Gastrocnemius medialis (tissue), 4 donors: ENCODE measurements around the gene WNT8A. TPM values are rescaled to one million over a fixed set of nuclear protein-coding genes. Genes with fewer than 3 reads are reported as not detected.

Experiments
- ATAC-seq, 2 donors: fragments of 150-250 bp; one replicate each; pipeline ENCODE4 v1.9.1; 2016
- DNase-seq, 2 donors: peaks; one replicate each; pipeline ENCODE4 v3.0.0-alpha.2; 2019
- H3K27ac ChIP-seq, 4 donors: fragments of 200-600 bp; sonication (generic); 1 replicate in 1 of 4; 2 replicates in 3 of 4; pipeline ENCODE4 v1.5.1; 2016 to 2018; ENCODE audit warnings: mild to moderate bottlenecking in 2 of 4, moderate library complexity in 1 of 4
- H3K27me3 ChIP-seq, 3 donors: fragments of 200-600 bp; sonication (generic) in 2 of 3; 1 replicate in 1 of 3; 2 replicates in 2 of 3; pipeline versions ENCODE4 v1.5.1 to v1.6.0; 2016 to 2019; ENCODE audit warnings: mild to moderate bottlenecking in 1 of 3, moderate library complexity in 1 of 3
- H3K36me3 ChIP-seq, 2 donors: fragments of 200-600 bp; sonication (generic) in 1 of 2; one replicate each; pipeline ENCODE4 v1.5.1; 2017 to 2018
- H3K4me1 ChIP-seq, 2 donors: fragments of 200-600 bp; sonication (generic) in 1 of 2; one replicate each; pipeline ENCODE4 v1.5.1; 2016 to 2017; ENCODE audit warnings: mild to moderate bottlenecking in 2 of 2
- H3K4me3 ChIP-seq, 4 donors: fragments of 200-600 bp; sonication (generic) in 3 of 4; 1 replicate in 1 of 4; 2 replicates in 3 of 4; pipeline ENCODE4 v1.5.1; 2016 to 2019; ENCODE audit warnings: mild to moderate bottlenecking in 2 of 4
- H3K9me3 ChIP-seq, 3 donors: fragments of 200-600 bp; sonication (generic) in 2 of 3; 1 replicate in 1 of 3; 2 replicates in 2 of 3; pipeline ENCODE4 v1.5.1; 2016 to 2019
- POLR2A ChIP-seq, 2 donors: fragments of 450-650 bp; IDR thresholded peaks; one replicate each; pipeline ENCODE4 v1.6.1; 2017; ENCODE audit warnings: antibody characterized with exemption in 2 of 2, mild to moderate bottlenecking in 2 of 2, moderate library complexity in 2 of 2
- in situ Hi-C, 4 donors: fragments of 200-750 bp; cut with MboI; loops; one replicate each; pipeline versions ENCODE4 v1.15.0 to v1.8.0; 2017; ENCODE audit warnings: low sequenced_read_pairs in 4 of 4
- intact Hi-C: fragments of 100-400 bp; cut with DNase I; formaldehyde crosslinking; loops from one replicate; pipeline ENCODE4 v1.15.1; 2023; ENCODE audit warnings: low total_unique reads
- total RNA-seq, 4 donors: library from RNA; depleted of rRNA; stranded (reverse); fragments of >200 nt; gene quantifications; one replicate each; pipeline versions ENCODE4 v1.1.0 to v1.2.3, GENCODE V29; 2016
- TF ChIP-seq, protein P1 (sequence below), 5 experiments: fragments of 450-650 bp in 3 of 5; fragments of 200-600 bp in 2 of 5; sonication (generic) in 2 of 5; IDR thresholded peaks in 4 of 5; conservative IDR thresholded peaks in 1 of 5; 1 replicate in 4 of 5; 2 replicates in 1 of 5; pipeline ENCODE4 v1.5.1; 2016 to 2019; ENCODE audit warnings: antibody characterized with exemption in 5 of 5, mild to moderate bottlenecking in 3 of 5, moderate library complexity in 3 of 5

The WNT8A gene
- total RNA-seq, 4 donors from 2014 or later: 0.51 TPM; not detected in 3

- Histone ChIP-seq H3K27ac (no peak overlapping the region), H3K27me3 (peaks cover 0 to 3% (median 0%) of the 10 kb centered on the region in 3 donors), H3K36me3 (no peaks in the 10 kb centered on the region), H3K4me1 (no peaks in the 10 kb centered on the region), H3K4me3 (no peak overlapping the region), H3K9me3 (no peaks in the 10 kb centered on the region)
- intact Hi-C loops (no loop called here), in situ Hi-C loops (no loop called here)
- DNase-seq (no peak), ATAC-seq (no peak)
- no peak for TF ChIP-seq POLR2A (IDR thresholded peaks at IDR 0.05)
- TF ChIP-seq, protein P1, sequence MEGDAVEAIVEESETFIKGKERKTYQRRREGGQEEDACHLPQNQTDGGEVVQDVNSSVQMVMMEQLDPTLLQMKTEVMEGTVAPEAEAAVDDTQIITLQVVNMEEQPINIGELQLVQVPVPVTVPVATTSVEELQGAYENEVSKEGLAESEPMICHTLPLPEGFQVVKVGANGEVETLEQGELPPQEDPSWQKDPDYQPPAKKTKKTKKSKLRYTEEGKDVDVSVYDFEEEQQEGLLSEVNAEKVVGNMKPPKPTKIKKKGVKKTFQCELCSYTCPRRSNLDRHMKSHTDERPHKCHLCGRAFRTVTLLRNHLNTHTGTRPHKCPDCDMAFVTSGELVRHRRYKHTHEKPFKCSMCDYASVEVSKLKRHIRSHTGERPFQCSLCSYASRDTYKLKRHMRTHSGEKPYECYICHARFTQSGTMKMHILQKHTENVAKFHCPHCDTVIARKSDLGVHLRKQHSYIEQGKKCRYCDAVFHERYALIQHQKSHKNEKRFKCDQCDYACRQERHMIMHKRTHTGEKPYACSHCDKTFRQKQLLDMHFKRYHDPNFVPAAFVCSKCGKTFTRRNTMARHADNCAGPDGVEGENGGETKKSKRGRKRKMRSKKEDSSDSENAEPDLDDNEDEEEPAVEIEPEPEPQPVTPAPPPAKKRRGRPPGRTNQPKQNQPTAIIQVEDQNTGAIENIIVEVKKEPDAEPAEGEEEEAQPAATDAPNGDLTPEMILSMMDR (IDR thresholded peaks at IDR 0.05 in 4 of 5, conservative IDR thresholded peaks at IDR 0.05 in 1 of 5): no peak
Measured at GRCh38 chr5:138096363-138096762, 12.5 kb downstream of the WNT8A start.

- in situ Hi-C loops (no loop called here), intact Hi-C loops (no loop called here)
- H3K27me3 ChIP-seq: peaks cover 0 to 3% (median 0%) of the 10 kb centered on the region in 3 donors
- DNase-seq (no peak), ATAC-seq (no peak)
- no peaks in the 10 kb centered on the region for H3K4me1 ChIP-seq
- H3K36me3 ChIP-seq: no peaks in the 10 kb centered on the region
- H3K9me3 ChIP-seq: no peaks in the 10 kb centered on the region
- H3K4me3 ChIP-seq: no peak overlapping the region
- H3K27ac ChIP-seq: no peak overlapping the region
- no peak for TF ChIP-seq POLR2A (IDR thresholded peaks at IDR 0.05)
- TF ChIP-seq, protein P1 (IDR thresholded peaks at IDR 0.05 in 4 of 5, conservative IDR thresholded peaks at IDR 0.05 in 1 of 5): no peak
Measured at GRCh38 chr5:138096997-138097828, 13.4 kb downstream of the WNT8A start.

DNA sequence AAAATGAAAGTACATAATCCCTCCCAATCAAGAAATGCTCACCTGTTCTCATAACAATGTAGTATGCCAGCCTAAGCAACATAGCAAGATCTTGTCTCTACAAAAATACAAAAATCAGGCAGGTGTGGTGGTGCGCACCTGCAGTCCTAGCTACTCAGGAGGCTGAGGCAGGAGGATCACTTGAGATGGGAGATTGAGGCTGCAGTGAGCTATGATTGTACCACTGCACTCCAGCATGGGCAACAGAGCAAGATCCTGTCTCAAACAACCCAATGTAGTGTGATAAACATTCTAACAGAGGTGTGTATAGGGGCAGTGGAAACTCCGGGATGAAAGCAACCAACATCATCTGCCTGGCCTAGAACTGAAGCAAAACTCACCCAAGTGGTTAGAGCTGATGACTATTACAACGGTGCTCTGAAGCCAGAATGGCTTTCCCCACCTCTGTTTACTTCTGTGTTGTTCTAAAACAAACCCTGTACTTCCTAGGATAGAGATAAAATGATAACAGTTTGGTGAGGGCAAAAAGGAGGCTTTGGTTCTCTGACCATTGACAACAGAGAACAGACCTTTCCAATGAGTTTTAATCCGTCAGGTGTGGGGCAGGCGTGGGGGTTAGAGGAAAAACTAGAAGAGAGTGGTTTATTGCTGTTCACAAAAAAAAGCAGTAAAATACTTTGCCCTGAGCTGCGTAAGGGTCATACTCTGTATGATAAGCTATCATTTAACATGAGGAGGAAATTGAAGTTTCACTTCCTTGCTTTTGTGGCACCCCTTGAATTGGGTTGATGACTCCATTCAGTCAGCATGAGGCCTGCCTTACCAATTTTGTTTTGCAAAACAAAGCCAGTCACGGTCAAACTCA, 18.9 kb downstream of the WNT8A start:
- intact Hi-C loops (no loop called here), in situ Hi-C loops (no loop called here)
- H3K9me3 ChIP-seq: no peaks in the 10 kb centered on the region
- no peak overlapping the region for H3K27ac ChIP-seq
- no peak for DNase-seq
- ATAC-seq: no peak
- TF ChIP-seq POLR2A (IDR thresholded peaks at IDR 0.05): no peak
- TF ChIP-seq, protein P1 (IDR thresholded peaks at IDR 0.05 in 4 of 5, conservative IDR thresholded peaks at IDR 0.05 in 1 of 5): no peak
- H3K4me1 ChIP-seq: no peaks in the 10 kb centered on the region
- H3K4me3 ChIP-seq: no peak overlapping the region
- no peaks in the 10 kb centered on the region for H3K36me3 ChIP-seq
- peaks cover 0 to 3% (median 0%) of the 10 kb centered on the region in 3 donors for H3K27me3 ChIP-seq

DNA sequence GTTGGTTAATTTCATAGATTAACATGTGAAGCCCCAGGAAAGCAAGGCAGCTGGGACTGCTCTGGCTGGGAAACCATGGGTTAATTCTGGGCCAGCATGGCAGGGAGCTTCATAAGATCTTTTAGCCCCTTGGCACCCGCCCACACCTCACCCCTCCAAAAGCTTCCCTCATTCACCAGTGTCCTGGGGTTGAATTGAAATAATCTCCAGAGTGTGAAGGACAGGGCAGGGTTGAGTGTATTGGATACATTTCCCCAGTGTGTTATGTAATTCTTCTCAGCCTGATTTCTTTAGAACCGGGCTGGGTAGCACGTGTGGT, 19.4 kb downstream of the WNT8A start:
- Histone ChIP-seq H3K27ac (no peak overlapping the region), H3K27me3 (peaks cover 0 to 3% (median 0%) of the 10 kb centered on the region in 3 donors), H3K9me3 (no peaks in the 10 kb centered on the region), H3K4me3 (no peak overlapping the region), H3K36me3 (no peaks in the 10 kb centered on the region), H3K4me1 (no peaks in the 10 kb centered on the region)
- ATAC-seq (no peak), DNase-seq (no peak)
- intact Hi-C loops: no loop called here
- in situ Hi-C loops: no loop called here
- TF ChIP-seq, protein P1 (IDR thresholded peaks at IDR 0.05 in 4 of 5, conservative IDR thresholded peaks at IDR 0.05 in 1 of 5): no peak
- no peak for TF ChIP-seq POLR2A (IDR thresholded peaks at IDR 0.05)
